HCT116 (cell line): ENCODE data around the gene TMCC3. TPM values are rescaled to one million over a fixed set of nuclear protein-coding genes. Genes with fewer than 3 reads are reported as not detected.

Experiments
- ATAC-seq: fragments of 200-7000 bp; cut with Tn5 transposase; 2 replicates; pipeline ENCODE4 v1.9.1; 2020; ENCODE audit warnings: mild to moderate bottlenecking, moderate library complexity
- BruUV-seq: library from RNA; stranded (reverse); fragments of 400-500 nt; replicated peaks from 2 replicates; lab custom pipeline; 2021; lab: Mats Ljungman, UMichigan
- CTCF ChIA-PET: fragments of 300-600 bp; sonication (Branson Sonifier 250); formaldehyde crosslinking; loops from one replicate; lab custom pipeline; 2021; ENCODE audit warnings: antibody characterized with exemption; lab: Charles Lee
- POLR2A ChIA-PET: fragments of 300-600, 350-600 bp; sonication (Branson Sonifier 250); formaldehyde crosslinking; loops from one replicate; lab custom pipeline; 2021; ENCODE audit warnings: antibody characterized with exemption; lab: Charles Lee
- RAD21 ChIA-PET, 2 experiments: fragments of 300-600 bp; sonication (Branson Sonifier 250); formaldehyde crosslinking; loops; one replicate each; lab custom pipeline; 2023; ENCODE audit warnings: low total read pairs in 2 of 2; ENCODE audit not compliant: uncharacterized antibody in 2 of 2, unreplicated experiment in 2 of 2, low non-redundant PET in 1 of 2; lab: Charles Lee
- DNase-seq: peaks from one replicate; pipeline ENCODE4 v3.0.0-alpha.2; 2010; ENCODE audit warnings: low read depth, low spot score
- H2AFZ ChIP-seq: fragments of 200-600 bp; shearing (Covaris generic), sonication (generic); 2 replicates; pipeline ENCODE4 v1.6.1; 2017; ENCODE audit warnings: low read depth, mixed run types, mixed read lengths, antibody characterized with exemption, low read length; ENCODE audit not compliant: poor library complexity, severe bottlenecking
- H3K27ac ChIP-seq: 2 replicates; pipeline ENCODE4 v1.5.1; 2012; ENCODE audit warnings: low read depth, low read length
- H3K27me3 ChIP-seq: fragments of 200-600 bp; sonication (generic); 2 replicates; pipeline ENCODE4 v1.6.1; 2016; ENCODE audit warnings: mixed run types, low read length, mixed read lengths; ENCODE audit not compliant: insufficient read depth
- H3K36me3 ChIP-seq, 2 experiments: fragments of 200-500 bp in 1 of 2; fragments of 200-600 bp in 1 of 2; sonication (Bioruptor generic) in 1 of 2; sonication (generic) in 1 of 2; 2 replicates each; pipeline versions ENCODE4 v1.5.1 to v1.6.1; 2014 to 2016; ENCODE audit warnings: low read length in 2 of 2, inconsistent platforms in 1 of 2, mixed read lengths in 1 of 2, mixed run types in 1 of 2; ENCODE audit not compliant: insufficient read depth in 2 of 2, control insufficient read depth in 1 of 2
- H3K4me1 ChIP-seq, 2 experiments: fragments of 200-600 bp in 1 of 2; sonication (generic) in 1 of 2; 2 replicates each; pipeline versions ENCODE4 v1.5.1 to v1.6.1; 2012 to 2017; ENCODE audit warnings: low read length in 2 of 2, inconsistent platforms in 1 of 2, mild to moderate bottlenecking in 1 of 2, mixed read lengths in 1 of 2, mixed run types in 1 of 2, moderate library complexity in 1 of 2; ENCODE audit not compliant: insufficient read depth in 2 of 2, control insufficient read depth in 1 of 2
- H3K4me2 ChIP-seq: fragments of 200-600 bp; sonication (generic); 2 replicates; pipeline ENCODE4 v1.6.1; 2017; ENCODE audit warnings: mixed run types, low read length, mixed read lengths
- H3K4me3 ChIP-seq, 2 experiments: fragments of 200-600 bp in 1 of 2; sonication (generic) in 1 of 2; replicated peaks in 1 of 2; 2 replicates each; pipeline ENCODE4 v1.5.1; 2011 to 2016; ENCODE audit warnings: low read length in 2 of 2, control low read depth in 1 of 2, low read depth in 1 of 2, mild to moderate bottlenecking in 1 of 2, mixed read lengths in 1 of 2, mixed run types in 1 of 2
- H3K79me2 ChIP-seq: fragments of 200-600 bp; sonication (generic); 2 replicates; pipeline ENCODE4 v1.6.1; 2017; ENCODE audit warnings: mild to moderate bottlenecking, mixed run types, low read length, moderate library complexity, mixed read lengths; ENCODE audit not compliant: insufficient read depth
- H3K9ac ChIP-seq: fragments of 200-600 bp; sonication (generic); 2 replicates; pipeline ENCODE4 v1.6.1; 2016; ENCODE audit warnings: low read length, mixed read lengths
- H3K9me2 ChIP-seq: fragments of 200-600 bp; sonication (generic), shearing (Covaris generic); 2 replicates; pipeline ENCODE4 v1.6.1; 2017; ENCODE audit warnings: mixed run types, mild to moderate bottlenecking, moderate library complexity; ENCODE audit not compliant: insufficient read depth
- H3K9me3 ChIP-seq, 2 experiments: fragments of 200-500 bp in 1 of 2; fragments of 200-600 bp in 1 of 2; sonication (Bioruptor generic) in 1 of 2; sonication (generic) in 1 of 2; 2 replicates each; pipeline ENCODE4 v1.6.1; 2014 to 2017; ENCODE audit warnings: low read length in 2 of 2, mixed read lengths in 2 of 2, inconsistent platforms in 1 of 2, low read depth in 1 of 2, mild to moderate bottlenecking in 1 of 2, mixed run types in 1 of 2, moderate library complexity in 1 of 2; ENCODE audit not compliant: control insufficient read depth in 1 of 2, insufficient read depth in 1 of 2
- H4K20me1 ChIP-seq: fragments of 200-600 bp; sonication (generic), shearing (Covaris generic); 2 replicates; pipeline ENCODE4 v1.6.1; 2017; ENCODE audit warnings: mixed run types, mild to moderate bottlenecking, moderate library complexity; ENCODE audit not compliant: insufficient read depth
- CBX3 ChIP-seq: IDR thresholded peaks from 2 replicates; pipeline ENCODE4 v1.6.1; 2012; ENCODE audit warnings: low read depth
- CEBPB ChIP-seq: IDR thresholded peaks from 2 replicates; pipeline ENCODE4 v1.6.1; 2012; ENCODE audit warnings: low read depth
- EGR1 ChIP-seq: IDR thresholded peaks from 2 replicates; pipeline ENCODE4 v1.6.1; 2012; ENCODE audit warnings: low read depth
- EZH2 ChIP-seq: fragments of 200-600 bp; sonication (generic); IDR thresholded peaks from 2 replicates; pipeline ENCODE4 v1.6.1; 2017; ENCODE audit warnings: antibody characterized with exemption, mixed run types
- EZH2phosphoT487 ChIP-seq: fragments of 200-600 bp; IDR thresholded peaks from 2 replicates; pipeline ENCODE4 v1.6.1; 2018; ENCODE audit warnings: antibody characterized with exemption, borderline replicate concordance
- JUND ChIP-seq: IDR thresholded peaks from 2 replicates; pipeline ENCODE4 v1.6.1; 2012
- POLR2A ChIP-seq: IDR thresholded peaks from 2 replicates; pipeline ENCODE4 v1.7.0; 2011; ENCODE audit warnings: borderline replicate concordance; ENCODE audit not compliant: insufficient read depth, insufficient read length; ENCODE audit errors: extremely low read depth
- REST ChIP-seq: IDR thresholded peaks from 2 replicates; pipeline ENCODE4 v1.6.1; 2012; ENCODE audit warnings: low read depth
- SIN3A ChIP-seq: IDR thresholded peaks from 2 replicates; pipeline ENCODE4 v1.6.1; 2012; ENCODE audit warnings: low read depth
- SP1 ChIP-seq: IDR thresholded peaks from 2 replicates; pipeline ENCODE4 v1.6.1; 2012; ENCODE audit warnings: low read depth
- SRF ChIP-seq: IDR thresholded peaks from 2 replicates; pipeline ENCODE4 v1.6.1; 2012; ENCODE audit warnings: low read depth
- TCF7L2 ChIP-seq: IDR thresholded peaks from 2 replicates; pipeline ENCODE4 v1.7.0; 2011; ENCODE audit warnings: borderline replicate concordance, inconsistent platforms; ENCODE audit not compliant: insufficient read depth, insufficient read length; ENCODE audit errors: extremely low read depth
- YY1 ChIP-seq: IDR thresholded peaks from 2 replicates; pipeline ENCODE4 v1.6.1; 2011; ENCODE audit warnings: low read length, low read depth, moderate library complexity, mild to moderate bottlenecking; ENCODE audit not compliant: insufficient replicate concordance; ENCODE audit errors: extremely low read depth
- ZFX ChIP-seq: fragments of 450-650 bp; IDR thresholded peaks from 2 replicates; pipeline ENCODE4 v1.6.1; 2017
- ZNF274 ChIP-seq: fragments of 200-500 bp; sonication (Bioruptor generic); IDR thresholded peaks from 2 replicates; pipeline ENCODE4 v1.6.1; 2014; ENCODE audit warnings: mild to moderate bottlenecking, low read depth, low read length, inconsistent platforms
- intact Hi-C: fragments of 100-400 bp; cut with micrococcal nuclease; formaldehyde crosslinking; loops from 2 replicates; pipeline ENCODE4 v1.10.0; 2022
- total RNA-seq: library from RNA; stranded (reverse); gene quantifications from one replicate; pipeline ENCODE4 v1.2.1, GENCODE V29; 2021; ENCODE audit not compliant: unreplicated experiment
- TF ChIP-seq, protein P1 (sequence below): IDR thresholded peaks from 2 replicates; pipeline ENCODE4 v1.6.1; 2012
- TF ChIP-seq, protein P2 (sequence below), 3 experiments: fragments of 200-600 bp in 1 of 3; sonication (generic) in 1 of 3; IDR thresholded peaks in 2 of 3; conservative IDR thresholded peaks in 1 of 3; 2 replicates each; pipeline ENCODE4 v1.5.1; 2012 to 2017; ENCODE audit warnings: low read depth in 2 of 3, low read length in 2 of 3, antibody characterized with exemption in 1 of 3, borderline replicate concordance in 1 of 3, control low read depth in 1 of 3, mild to moderate bottlenecking in 1 of 3, mixed read lengths in 1 of 3, mixed run types in 1 of 3, moderate library complexity in 1 of 3; ENCODE audit not compliant: insufficient read depth in 1 of 3

TMCC3 gene
- total RNA-seq, 1 experiment from 2014 or later: 4.5 TPM

DNA sequence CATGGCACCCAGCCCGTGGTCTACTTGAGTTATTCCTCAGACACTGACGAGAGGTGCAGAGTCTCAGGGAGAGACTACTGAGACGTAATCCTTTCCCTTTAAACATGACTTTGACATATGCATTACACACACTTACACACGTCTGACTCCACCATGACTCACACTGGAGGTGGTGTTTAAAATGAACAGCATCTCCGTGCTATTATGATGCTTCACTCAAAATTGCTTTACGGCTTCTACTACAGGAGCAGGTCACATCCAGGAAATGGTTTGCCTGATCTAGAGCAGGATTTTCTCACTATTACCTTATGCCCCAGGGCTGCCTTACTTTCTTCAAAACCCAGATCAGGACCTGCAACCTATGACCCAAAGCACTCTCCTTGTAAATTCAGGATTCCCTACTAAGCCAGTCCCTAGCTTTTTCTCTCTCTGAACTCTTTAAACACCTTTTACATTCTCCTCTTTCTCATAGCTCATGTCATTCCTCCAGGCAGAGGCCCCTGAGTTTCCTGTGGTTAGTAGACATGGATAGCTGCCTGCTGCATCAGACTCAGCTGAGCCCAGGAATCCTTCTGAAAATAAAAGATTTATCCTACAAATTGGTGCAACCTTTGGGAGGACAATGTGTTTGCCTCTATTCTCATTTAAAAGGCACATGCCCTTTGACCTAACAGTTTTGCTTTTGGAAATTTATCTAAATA lies 31.2 kb downstream of the TMCC3 start (continued):
- no peak for TF ChIP-seq TCF7L2
- TF ChIP-seq, protein P1, sequence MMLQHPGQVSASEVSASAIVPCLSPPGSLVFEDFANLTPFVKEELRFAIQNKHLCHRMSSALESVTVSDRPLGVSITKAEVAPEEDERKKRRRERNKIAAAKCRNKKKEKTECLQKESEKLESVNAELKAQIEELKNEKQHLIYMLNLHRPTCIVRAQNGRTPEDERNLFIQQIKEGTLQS: no peak
- no peak for TF ChIP-seq EZH2phosphoT487

- H3K4me3 ChIP-seq: no peak overlapping the region
- ChIA-PET POLR2A (interaction anchor here (0.9 kb wide), 1 partner anchor 257 kb away, joined by 3 read pairs; no protein-coding TSS in a partner anchor), RAD21 (no interaction called here), CTCF (no interaction called here)
- no peak overlapping the region for H3K4me2 ChIP-seq
- H3K9me2 ChIP-seq: no peaks in the 10 kb centered on the region
- no peaks in the 10 kb centered on the region for H3K79me2 ChIP-seq
- BruUV-seq: no TSS peak
- H4K20me1 ChIP-seq: no peaks in the 10 kb centered on the region
- H3K36me3 ChIP-seq: no peaks in the 10 kb centered on the region
- DNase-seq: no peak
- peaks cover 15 to 59% of the 10 kb centered on the region in 2 experiments for H3K4me1 ChIP-seq
- intact Hi-C loops: no loop called here
- ATAC-seq: no peak
- no peak overlapping the region for H3K27ac ChIP-seq
- TF ChIP-seq CBX3: no peak
- TF ChIP-seq ZNF274: no peak
- no peak for TF ChIP-seq YY1
- no peak for TF ChIP-seq CEBPB
- no peak for TF ChIP-seq EGR1
- TF ChIP-seq EZH2: no peak
- no peak for TF ChIP-seq SRF
- no peak for TF ChIP-seq SP1
- TF ChIP-seq POLR2A: no peak
- no peak for TF ChIP-seq TCF7L2
- no peak for TF ChIP-seq SIN3A
- no peak for TF ChIP-seq REST
- TF ChIP-seq JUND: no peak
- no peak for TF ChIP-seq ZFX
- TF ChIP-seq, protein P2, sequence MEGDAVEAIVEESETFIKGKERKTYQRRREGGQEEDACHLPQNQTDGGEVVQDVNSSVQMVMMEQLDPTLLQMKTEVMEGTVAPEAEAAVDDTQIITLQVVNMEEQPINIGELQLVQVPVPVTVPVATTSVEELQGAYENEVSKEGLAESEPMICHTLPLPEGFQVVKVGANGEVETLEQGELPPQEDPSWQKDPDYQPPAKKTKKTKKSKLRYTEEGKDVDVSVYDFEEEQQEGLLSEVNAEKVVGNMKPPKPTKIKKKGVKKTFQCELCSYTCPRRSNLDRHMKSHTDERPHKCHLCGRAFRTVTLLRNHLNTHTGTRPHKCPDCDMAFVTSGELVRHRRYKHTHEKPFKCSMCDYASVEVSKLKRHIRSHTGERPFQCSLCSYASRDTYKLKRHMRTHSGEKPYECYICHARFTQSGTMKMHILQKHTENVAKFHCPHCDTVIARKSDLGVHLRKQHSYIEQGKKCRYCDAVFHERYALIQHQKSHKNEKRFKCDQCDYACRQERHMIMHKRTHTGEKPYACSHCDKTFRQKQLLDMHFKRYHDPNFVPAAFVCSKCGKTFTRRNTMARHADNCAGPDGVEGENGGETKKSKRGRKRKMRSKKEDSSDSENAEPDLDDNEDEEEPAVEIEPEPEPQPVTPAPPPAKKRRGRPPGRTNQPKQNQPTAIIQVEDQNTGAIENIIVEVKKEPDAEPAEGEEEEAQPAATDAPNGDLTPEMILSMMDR (IDR thresholded peaks at IDR 0.05 in 2 of 3, conservative IDR thresholded peaks at IDR 0.05 in 1 of 3; ENCODE audit: borderline replicate concordance in 1 of 3, insufficient read depth in 1 of 3, low read depth in 2 of 3, low read length in 2 of 3): no peak
- no peak overlapping the region for H3K9ac ChIP-seq
- no peaks in the 10 kb centered on the region for H3K9me3 ChIP-seq
- H3K27me3 ChIP-seq: no peaks in the 10 kb centered on the region
- no peak overlapping the region for H2AFZ ChIP-seq
These were observed 33.3 kb downstream of the TMCC3 start for GRCh38 chr12:94617101-94617500.
